Activated T-cell treated with anti-CD3 and anti-CD28 coated beads for 24 hours (primary cell): Measurements from ENCODE around the gene SERPINE1.
"Not testable (repeated sequence)": the region's sequence is repeated elsewhere in the genome, so short reads cannot be mapped to it uniquely, and the experiment has no call there.

Source experiments
- DNase-seq: peaks from one replicate; pipeline ENCODE4 v3.0.0-alpha.2; 2020; ENCODE audit warnings: low read depth

Gene SERPINE1

DNA sequence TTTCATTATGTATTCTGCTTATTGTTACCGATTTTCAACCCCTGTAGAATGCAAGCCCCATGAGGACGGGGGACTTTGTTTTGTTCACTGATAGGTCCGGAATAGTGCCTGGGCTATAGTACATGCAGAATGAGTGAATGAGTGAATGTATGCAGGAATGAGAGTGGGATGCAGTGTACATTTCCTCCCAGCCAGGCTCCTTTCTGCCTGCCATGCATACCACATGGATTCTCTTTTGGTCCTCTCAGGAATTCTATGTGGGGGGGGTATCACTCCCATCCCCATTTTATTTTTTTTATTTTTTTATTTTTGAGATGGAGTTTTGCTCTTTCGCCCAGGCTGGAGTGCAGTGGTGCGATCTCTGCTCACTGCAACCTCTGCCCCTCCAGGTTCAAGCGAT lies 24.9 kb upstream of the SERPINE1 start:
- no peak for DNase-seq

DNA sequence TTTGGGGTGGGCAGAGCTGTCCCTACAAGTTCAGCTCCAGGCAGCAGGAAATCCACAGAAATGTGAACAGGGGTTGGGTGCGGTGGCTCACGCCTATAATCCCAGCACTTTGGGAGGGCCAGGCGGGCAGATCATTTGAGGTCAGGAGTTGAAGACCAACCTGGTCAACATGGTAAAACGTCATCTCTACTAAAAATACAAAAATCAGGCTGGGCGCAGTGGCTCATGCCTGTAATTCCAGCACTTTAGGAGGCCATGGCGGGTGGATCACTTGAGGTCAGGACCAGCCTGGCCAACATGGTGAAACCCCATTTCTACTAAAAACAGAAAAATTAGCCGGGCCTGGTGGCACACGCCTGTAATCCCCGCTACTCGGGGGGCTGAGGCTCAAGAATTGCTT lies 23.2 kb upstream of the SERPINE1 start:
- not testable (repeated sequence) for DNase-seq

DNA sequence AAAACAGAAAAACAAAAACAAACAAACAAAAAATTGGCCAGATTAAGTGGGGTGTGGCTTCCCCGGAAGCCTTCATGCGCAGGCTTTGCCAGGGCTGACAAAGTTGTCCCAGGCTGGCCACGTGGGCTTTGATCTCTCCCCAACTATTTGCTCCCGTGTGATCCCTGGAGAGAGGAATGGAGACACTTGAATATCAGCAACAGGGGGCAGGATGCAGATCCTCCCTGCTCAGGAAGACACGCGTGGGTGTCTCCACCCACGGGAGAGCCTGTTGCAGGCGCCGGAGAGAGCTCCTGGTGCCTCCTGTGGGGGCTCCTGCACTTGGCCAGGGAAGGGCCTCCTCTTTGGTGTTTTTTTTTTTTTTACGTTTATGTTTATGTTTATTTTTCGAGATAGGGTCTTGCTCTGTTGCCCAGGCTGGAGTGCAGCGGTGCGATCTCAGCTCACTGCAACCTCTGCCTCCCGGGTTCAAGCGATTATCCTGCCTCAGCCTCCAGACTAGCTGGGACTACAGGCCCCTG lies 22.7 kb upstream of the SERPINE1 start:
- no peak for DNase-seq

- no peak for DNase-seq
Measured at GRCh38 chr7:101104799-101105198, 22.1 kb upstream of the SERPINE1 start.

DNA sequence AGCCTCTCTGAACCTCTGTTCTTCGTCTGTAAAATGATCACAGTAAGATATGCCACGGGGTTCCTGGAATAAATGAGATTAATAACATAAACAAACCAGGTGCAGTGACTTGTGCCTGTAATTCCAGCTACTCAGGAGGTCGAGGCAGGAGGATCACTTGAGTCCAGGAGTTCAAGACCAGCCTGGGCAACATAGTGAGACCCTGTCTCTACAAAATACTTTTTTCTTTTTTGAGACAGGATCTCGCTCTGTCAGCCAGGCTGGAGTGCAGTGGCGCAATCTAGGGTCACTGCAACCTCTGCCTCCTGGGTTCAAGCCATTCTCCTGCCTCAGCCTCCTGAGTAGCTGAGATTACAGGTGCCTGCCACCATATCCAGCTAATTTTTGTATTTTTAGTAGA lies 21.7 kb upstream of the SERPINE1 start:
- not testable (repeated sequence) for DNase-seq

DNA sequence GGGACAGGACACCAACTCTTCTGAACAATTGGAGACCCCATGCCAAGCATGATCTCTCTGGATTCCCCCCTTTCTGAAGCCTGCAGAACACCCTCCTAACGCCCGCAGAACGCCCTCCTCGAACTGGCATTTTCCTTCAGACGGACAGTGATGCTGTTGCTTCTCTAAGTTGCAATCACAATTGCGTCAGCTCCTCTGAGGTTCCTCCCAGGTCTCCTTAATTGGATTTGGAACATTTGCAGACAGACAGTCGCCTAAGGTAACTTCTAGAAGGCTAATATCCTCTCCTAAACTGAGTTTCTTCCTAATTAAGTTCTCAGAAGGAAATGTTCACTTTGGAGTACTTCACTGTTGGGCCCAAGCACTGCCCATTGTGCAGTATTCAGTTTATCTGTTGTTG lies 20.5 kb upstream of the SERPINE1 start:
- DNase-seq: no peak

DNA sequence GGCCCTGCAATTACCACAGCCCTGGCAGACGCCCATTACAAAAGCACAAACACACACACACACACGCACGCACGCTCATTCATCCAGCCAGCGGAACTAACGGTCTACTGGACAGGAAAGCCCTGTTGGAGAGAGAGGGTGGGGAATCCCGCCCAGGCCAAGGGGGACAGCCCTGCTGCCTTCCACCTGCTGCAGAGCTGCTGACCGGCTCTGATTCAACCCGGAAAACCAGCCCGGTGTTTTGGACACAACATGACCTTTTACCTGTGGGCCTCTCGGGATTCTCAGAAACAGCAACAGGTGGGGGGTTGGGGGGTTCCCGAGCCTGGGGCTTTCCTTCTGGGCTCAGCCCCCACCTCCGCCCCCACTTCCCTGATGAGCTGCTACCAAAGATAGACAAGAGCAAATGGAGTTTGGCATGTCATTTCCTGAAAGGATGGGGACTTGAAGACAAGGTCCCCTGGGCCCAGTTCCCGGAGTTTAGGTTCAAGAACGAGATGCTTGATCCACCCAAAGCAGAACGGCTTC lies 18.5 kb upstream of the SERPINE1 start:
- no peak for DNase-seq

DNA sequence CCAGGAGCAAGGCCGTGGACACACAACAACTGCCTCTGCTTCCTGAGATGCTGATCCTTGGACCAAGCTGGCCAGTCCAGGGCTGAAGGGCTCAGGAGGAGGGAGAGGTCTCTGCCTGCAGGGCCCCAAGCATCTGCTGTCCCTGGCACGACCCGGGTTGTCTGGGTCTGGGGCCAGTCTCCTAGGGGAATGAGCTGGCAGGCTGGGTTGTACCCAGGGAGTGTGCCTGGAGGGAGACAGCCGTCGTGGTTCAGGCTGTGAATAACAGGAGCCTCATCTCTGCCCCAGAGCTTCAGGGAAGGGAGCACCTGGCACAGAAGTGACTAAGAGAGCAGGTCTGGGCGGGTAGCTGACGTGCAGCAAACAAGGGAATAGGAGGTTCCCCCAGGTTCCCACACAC lies 17.9 kb upstream of the SERPINE1 start:
- no peak for DNase-seq

DNA sequence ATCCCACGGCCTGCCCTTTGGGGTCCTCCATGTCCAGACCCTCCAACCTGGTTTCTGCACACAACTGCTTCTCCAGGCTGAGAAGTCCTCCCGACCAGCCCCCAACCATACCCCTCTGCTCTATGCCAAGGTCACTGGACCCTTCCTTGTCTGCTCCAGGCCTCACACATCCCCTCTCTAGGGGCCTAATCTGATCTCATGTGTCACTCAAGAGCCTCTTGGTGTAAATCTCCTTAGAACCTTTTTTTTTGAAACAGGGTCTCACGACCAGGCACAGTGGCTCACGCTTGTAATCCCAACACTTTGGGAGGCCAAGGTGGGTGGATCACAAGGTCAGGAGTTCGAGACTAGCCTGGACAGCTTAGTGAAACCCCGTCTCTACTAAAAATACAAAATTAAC lies 17.5 kb upstream of the SERPINE1 start:
- no peak for DNase-seq

- no peak for DNase-seq
Measured at GRCh38 chr7:101111261-101111660, 15.6 kb upstream of the SERPINE1 start.

DNA sequence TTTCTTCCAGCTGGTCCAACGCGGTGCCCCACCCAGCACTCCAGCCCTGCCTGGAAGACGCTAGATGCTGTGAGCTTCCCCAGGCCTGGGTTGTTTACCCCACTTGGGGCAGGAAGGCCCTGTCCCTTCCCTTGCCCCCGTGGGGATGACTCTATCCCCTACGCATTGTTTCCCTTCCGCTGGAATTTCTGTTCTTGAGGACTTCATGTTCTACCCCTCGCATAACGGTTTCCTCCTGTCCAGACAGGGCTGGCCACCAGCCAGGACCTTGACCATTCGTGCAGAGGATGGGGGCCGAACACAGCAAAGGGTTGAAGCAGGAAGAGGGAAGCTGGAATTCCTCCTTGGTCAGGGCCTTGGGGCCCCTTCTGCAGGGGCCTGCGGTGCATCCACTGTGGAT lies 14.7 kb upstream of the SERPINE1 start:
- no peak for DNase-seq

DNA sequence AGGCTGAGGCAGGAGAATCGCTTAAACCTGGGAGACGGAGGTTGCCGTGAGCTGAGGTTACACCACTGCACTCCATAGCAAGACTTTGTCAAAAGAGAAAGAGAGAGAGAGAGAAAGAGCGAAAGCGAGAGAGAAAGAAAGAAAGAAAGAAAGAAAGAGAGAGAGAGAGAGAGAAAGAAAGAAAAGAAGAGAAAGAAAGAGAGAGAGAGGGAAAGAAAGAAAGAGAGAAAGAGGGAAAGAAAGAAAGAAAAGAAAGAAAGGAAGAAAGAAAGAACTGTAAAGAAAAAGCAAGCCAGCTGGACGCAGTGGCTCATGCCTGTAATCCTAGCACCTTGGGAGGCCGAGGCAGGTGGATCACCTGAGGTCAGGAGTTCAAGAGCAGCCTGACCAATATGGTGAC lies 13.8 kb upstream of the SERPINE1 start:
- not testable (repeated sequence) for DNase-seq

DNA sequence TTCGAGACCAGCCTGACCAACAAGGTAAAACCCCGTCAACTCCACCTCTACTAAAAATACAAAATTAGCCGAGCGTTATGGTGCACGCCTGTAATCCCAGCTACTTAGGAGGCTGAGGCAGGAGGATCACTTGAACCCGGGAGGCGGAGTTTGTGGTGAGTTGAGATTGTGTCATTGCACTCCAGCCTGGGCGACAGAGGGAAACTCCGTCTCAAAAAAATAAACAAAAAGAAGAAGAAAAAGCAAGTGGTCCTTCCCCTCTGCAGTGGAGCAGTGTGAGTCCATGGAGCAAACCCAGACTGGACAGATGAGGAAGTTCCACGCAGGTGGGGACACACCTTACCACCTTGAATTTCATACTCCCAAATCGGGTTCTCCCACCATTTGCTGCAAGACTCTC lies 13.1 kb upstream of the SERPINE1 start:
- DNase-seq: no peak

DNA sequence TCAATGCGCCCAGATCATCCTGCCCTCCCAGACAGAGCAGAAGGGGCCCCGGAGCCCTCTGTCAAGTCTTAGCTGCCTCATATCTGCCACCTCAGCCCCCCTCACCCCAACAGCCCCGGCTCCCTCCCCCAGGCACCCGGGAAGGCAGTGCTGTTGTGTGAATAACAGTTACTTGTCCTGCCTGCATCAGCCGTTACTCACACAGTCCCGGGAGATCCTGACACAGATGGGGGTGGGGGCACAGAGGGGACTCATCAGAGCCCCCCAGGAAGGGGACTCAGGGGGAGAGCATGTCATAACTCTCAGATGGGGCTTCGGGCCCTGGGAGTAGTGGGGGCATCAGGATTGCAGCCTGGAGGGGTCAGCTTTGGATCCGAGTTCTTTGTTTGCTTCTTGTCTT lies 12.4 kb upstream of the SERPINE1 start:
- no peak for DNase-seq

GRCh38 chr7:101115215-101115614 lies 11.7 kb upstream of the SERPINE1 start:
- no peak for DNase-seq

GRCh38 chr7:101116898-101117297 lies 10.0 kb upstream of the SERPINE1 start:
- DNase-seq: no peak

GRCh38 chr7:101118856-101119255 lies 8.0 kb upstream of the SERPINE1 start:
- DNase-seq: no peak

- no peak for DNase-seq
Measured at GRCh38 chr7:101119876-101120275, 7.0 kb upstream of the SERPINE1 start.

DNA sequence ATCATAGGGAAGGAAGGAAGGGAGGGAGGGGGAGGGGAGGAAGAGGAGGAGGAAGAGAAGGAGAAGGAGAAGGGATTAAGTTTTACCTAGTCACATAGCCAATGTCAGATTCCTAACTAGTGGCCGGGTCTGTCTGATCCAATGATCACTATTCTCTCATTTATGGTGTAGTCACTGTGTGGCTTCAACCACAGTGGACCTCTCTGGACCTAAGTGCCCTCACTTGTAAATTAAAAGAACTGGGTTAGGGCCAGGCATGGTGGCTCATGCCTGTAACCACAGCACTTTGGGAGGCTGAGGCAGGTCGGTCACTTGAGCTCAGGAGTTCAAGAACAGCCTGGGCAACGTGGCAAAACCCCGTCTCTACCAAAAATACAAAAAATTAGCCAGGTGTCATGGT lies 6.6 kb upstream of the SERPINE1 start:
- no peak for DNase-seq

GRCh38 chr7:101121631-101121990 lies 5.3 kb upstream of the SERPINE1 start:
- DNase-seq: not testable (repeated sequence)

- DNase-seq: no peak
Measured at GRCh38 chr7:101121991-101122932, 4.6 kb upstream of the SERPINE1 start.

DNA sequence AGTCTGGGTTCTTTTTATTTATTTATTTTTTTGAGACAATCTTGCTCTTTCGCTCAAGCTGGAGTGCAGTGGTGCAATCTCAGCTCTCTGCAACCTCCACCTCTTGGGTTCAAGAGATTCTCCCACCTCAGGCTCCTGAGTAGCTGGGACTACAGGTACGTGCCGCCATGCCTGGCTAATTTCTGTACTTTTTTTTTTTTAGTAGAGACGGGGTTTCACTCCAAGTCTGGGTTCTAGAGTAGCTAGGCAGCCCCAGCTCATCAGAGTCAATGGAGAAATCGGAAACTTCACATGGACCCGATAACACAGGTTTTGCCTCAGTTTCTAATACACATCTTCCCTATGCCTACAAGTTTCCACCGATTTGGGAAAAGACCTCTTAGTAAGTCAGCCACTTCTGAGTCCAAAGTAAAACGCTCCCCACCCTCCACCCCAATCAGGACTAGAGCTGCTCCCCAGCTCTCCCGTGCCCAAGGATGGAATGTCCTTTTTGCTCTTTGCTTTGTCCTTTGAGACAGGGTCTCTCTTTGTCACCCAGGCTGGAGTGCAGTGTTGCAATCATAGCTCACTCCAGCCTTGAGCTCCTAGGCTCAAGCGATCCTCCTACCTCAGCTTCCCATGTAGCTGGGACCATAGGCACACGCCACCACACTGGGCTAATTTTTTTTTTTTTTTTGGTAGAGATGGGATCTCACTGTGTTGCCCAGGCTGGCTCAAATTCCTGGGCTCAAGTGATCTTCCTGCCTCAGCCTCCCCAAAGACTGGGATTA lies 3.8 kb upstream of the SERPINE1 start:
- no peak for DNase-seq

GRCh38 chr7:101123703-101124068 lies 3.2 kb upstream of the SERPINE1 start:
- DNase-seq: no peak
